ENCODE measurements around the gene FUT7. TPM values are rescaled to one million over a fixed set of nuclear protein-coding genes. Genes with fewer than 3 reads are reported as not detected.
A peak's percentile ranks its signal among the peaks of the same experiment; 100 is the strongest.

Gene FUT7
- total and polyA plus RNA-seq, 2 of the 13 experiments (the other 11 are each of a cell fraction or from before 2014, with no cell fraction given), result 0.05 TPM; not detected in 1

GRCh38 chr9:137034709-137035506 is 3.0 kb upstream of the FUT7 start (continued):
- TF ChIP-seq, protein P1, sequence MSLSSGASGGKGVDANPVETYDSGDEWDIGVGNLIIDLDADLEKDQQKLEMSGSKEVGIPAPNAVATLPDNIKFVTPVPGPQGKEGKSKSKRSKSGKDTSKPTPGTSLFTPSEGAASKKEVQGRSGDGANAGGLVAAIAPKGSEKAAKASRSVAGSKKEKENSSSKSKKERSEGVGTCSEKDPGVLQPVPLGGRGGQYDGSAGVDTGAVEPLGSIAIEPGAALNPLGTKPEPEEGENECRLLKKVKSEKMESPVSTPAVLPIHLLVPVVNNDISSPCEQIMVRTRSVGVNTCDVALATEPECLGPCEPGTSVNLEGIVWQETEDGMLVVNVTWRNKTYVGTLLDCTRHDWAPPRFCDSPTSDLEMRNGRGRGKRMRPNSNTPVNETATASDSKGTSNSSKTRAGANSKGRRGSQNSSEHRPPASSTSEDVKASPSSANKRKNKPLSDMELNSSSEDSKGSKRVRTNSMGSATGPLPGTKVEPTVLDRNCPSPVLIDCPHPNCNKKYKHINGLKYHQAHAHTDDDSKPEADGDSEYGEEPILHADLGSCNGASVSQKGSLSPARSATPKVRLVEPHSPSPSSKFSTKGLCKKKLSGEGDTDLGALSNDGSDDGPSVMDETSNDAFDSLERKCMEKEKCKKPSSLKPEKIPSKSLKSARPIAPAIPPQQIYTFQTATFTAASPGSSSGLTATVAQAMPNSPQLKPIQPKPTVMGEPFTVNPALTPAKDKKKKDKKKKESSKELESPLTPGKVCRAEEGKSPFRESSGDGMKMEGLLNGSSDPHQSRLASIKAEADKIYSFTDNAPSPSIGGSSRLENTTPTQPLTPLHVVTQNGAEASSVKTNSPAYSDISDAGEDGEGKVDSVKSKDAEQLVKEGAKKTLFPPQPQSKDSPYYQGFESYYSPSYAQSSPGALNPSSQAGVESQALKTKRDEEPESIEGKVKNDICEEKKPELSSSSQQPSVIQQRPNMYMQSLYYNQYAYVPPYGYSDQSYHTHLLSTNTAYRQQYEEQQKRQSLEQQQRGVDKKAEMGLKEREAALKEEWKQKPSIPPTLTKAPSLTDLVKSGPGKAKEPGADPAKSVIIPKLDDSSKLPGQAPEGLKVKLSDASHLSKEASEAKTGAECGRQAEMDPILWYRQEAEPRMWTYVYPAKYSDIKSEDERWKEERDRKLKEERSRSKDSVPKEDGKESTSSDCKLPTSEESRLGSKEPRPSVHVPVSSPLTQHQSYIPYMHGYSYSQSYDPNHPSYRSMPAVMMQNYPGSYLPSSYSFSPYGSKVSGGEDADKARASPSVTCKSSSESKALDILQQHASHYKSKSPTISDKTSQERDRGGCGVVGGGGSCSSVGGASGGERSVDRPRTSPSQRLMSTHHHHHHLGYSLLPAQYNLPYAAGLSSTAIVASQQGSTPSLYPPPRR (CRISPR knock-in tag; IDR thresholded peaks at IDR 0.05; ENCODE audit: borderline replicate concordance), result no peak
- TF ChIP-seq, protein P2, sequence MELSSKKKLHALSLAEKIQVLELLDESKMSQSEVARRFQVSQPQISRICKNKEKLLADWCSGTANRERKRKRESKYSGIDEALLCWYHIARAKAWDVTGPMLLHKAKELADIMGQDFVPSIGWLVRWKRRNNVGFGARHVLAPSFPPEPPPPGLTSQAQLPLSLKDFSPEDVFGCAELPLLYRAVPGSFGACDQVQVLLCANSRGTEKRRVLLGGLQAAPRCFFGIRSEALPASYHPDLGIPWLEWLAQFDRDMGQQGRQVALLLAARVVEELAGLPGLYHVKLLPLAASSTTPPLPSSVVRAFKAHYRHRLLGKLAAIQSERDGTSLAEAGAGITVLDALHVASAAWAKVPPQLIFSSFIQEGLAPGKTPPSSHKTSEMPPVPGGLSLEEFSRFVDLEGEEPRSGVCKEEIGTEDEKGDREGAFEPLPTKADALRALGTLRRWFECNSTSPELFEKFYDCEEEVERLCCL (CRISPR knock-in tag; IDR thresholded peaks at IDR 0.05; ENCODE audit: borderline replicate concordance), result no peak
- TF ChIP-seq PTBP1 (IDR thresholded peaks at IDR 0.05; ENCODE audit: low read depth, low read length, poor library complexity, severe bottlenecking) (no peak), MBD4 (IDR thresholded peaks at IDR 0.05; ENCODE audit: borderline replicate concordance, low read length) (no peak), FUBP1 (CRISPR knock-in tag; IDR thresholded peaks at IDR 0.05; ENCODE audit: borderline replicate concordance) (no peak), ZFP90 (CRISPR knock-in tag; IDR thresholded peaks at IDR 0.05; ENCODE audit: borderline replicate concordance) (no peak), HNRNPLL (IDR thresholded peaks at IDR 0.05; ENCODE audit: low read depth, low read length, poor library complexity, severe bottlenecking) (peak; percentile 28), EZH2 (conservative IDR thresholded peaks at IDR 0.05; ENCODE audit: low read depth, low read length) (no peak), ZFY (CRISPR knock-in tag; IDR thresholded peaks at IDR 0.05) (no peak), ZNF75D (CRISPR knock-in tag; IDR thresholded peaks at IDR 0.05; ENCODE audit: borderline replicate concordance) (no peak), ZNF567 (CRISPR knock-in tag; IDR thresholded peaks at IDR 0.05; ENCODE audit: borderline replicate concordance) (0 out of 2 replicates have a peak, but pooled peaks have one; percentile 29)
- TF ChIP-seq, protein P3, sequence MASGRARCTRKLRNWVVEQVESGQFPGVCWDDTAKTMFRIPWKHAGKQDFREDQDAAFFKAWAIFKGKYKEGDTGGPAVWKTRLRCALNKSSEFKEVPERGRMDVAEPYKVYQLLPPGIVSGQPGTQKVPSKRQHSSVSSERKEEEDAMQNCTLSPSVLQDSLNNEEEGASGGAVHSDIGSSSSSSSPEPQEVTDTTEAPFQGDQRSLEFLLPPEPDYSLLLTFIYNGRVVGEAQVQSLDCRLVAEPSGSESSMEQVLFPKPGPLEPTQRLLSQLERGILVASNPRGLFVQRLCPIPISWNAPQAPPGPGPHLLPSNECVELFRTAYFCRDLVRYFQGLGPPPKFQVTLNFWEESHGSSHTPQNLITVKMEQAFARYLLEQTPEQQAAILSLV (CRISPR knock-in tag; IDR thresholded peaks at IDR 0.05; ENCODE audit: borderline replicate concordance), result no peak
- TF ChIP-seq, protein P4, sequence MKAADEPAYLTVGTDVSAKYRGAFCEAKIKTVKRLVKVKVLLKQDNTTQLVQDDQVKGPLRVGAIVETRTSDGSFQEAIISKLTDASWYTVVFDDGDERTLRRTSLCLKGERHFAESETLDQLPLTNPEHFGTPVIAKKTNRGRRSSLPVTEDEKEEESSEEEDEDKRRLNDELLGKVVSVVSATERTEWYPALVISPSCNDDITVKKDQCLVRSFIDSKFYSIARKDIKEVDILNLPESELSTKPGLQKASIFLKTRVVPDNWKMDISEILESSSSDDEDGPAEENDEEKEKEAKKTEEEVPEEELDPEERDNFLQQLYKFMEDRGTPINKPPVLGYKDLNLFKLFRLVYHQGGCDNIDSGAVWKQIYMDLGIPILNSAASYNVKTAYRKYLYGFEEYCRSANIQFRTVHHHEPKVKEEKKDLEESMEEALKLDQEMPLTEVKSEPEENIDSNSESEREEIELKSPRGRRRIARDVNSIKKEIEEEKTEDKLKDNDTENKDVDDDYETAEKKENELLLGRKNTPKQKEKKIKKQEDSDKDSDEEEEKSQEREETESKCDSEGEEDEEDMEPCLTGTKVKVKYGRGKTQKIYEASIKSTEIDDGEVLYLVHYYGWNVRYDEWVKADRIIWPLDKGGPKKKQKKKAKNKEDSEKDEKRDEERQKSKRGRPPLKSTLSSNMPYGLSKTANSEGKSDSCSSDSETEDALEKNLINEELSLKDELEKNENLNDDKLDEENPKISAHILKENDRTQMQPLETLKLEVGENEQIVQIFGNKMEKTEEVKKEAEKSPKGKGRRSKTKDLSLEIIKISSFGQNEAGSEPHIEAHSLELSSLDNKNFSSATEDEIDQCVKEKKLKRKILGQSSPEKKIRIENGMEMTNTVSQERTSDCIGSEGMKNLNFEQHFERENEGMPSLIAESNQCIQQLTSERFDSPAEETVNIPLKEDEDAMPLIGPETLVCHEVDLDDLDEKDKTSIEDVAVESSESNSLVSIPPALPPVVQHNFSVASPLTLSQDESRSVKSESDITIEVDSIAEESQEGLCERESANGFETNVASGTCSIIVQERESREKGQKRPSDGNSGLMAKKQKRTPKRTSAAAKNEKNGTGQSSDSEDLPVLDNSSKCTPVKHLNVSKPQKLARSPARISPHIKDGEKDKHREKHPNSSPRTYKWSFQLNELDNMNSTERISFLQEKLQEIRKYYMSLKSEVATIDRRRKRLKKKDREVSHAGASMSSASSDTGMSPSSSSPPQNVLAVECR (CRISPR knock-in tag; IDR thresholded peaks at IDR 0.05; ENCODE audit: borderline replicate concordance), result no peak; the same call in 1 of the 2 replicates
